Measurements from ENCODE around the gene DPYSL4.

Gene DPYSL4

DNA sequence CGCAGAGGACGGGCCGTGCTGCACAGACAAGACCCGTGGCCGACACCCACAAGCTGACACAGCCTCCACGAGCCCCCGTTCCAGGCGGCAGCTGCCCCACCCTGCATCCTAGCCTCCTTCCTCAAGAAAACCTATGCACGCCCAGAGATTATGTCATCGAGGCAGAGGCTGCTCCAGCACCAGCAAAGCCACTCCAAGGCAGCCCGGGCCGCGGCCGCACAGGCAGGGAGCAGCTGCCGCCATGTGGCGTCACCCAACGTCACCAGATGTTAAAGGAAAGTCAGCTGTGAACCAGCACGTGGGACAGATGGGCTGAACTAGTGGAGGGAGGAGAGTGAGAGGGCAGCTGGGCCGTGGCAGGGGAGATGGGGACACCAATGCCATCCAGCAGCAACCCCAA lies 61.2 kb downstream of the DPYSL4 start:
- no peak for DNase-seq

- DNase-seq = peak; percentile 38
Observed at GRCh38 chr10:132248455-132249225, 61.9 kb downstream of the DPYSL4 start.

DNA sequence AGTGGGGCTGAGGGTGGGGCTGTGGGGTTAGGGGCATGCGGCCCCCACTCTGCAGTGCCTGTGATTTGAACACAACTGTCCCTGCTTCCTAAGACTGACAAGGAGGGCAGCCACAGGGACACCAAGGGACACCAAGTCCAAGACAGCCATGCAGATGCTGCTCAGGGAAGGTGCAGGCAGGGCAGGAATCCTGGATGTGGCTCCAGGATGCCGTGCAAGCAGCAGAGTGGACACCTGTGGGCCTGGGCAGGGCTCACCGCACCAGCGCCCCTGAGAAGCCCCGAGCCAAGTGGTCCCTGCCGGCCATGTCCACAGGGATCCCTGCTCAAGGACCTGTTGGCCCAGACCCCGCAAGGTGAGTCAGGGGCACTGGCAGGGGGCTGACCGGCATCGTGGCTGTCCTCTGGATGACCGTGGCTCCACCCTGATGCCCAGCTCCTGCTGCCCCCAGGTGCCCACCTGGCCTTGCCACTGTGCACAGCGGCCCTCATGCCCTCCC lies 62.5 kb downstream of the DPYSL4 start:
- DNase-seq = no peak

DNA sequence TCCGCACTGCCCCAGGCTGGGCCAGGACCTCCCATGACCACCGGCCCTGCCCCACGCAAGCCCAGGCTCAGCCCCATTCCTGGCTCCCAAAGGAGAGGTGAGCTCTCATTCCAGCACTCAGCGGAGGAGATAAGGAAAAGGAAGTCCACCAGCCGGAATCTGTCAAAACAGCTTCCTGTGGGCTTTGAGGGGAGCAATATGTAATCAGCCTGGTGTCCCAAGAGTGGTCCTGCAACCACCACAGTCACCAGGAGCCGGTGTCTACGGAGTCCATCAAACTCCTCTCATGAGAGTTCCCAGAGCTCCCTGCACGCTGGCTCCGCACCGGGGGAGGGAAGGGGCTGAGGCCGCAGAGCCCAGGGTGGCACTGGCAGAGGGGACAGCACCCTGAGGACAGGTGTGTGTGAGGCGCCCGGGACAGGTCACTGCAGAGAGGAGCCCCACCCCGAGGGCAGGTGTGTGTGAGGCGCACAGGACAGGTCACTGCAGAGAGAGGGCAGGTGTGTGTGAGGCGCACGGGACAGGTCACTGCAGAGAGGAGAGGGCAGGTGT lies 63.2 kb downstream of the DPYSL4 start:
- no peak for DNase-seq

DNA sequence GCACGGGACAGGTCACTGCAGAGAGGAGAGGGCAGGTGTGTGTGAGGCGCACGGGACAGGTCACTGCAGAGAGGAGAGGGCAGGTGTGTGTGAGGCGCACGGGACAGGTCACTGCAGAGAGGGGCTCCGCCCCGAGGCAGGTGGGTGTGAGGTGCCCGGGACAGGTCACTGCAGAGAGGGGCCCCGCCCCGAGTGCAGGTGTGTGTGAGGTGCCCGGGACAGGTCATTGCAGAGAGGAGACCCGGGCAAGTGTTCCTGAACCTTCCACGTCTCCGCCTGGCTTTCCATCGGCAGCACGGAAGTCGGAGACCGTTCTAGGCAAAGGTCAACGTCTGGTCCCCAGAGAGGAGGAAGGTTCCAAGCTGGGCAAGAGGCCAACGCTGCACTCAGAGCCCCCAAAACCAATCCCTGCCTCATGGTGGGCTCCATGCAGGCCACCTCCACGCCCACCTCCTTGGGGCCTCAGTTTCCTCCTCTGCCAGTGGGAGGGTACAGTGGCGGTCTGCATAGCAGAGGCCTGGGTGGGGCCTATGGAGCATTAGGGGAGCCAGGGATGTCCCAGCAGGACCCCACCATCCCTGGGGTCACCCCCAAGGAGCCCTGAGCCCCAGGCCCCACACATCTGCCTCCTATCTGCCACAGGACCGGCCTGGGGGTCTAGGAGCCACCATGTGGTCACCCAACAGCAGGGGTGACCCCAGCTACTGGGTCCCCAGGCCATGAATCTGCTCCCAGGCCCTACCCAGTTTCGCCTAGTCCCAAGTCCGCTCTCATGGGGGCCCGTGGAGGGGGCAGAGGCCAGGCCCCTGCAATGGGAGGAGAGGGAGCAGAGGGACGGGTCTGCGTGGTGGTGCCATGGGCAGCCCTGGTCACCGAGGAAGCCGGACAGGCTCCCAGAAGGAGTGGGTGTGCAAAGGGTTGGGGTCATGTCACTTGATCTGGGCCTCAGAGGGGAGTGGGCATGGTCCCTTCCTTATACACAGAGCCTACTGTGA lies 64.0 kb downstream of the DPYSL4 start:
- no peak for DNase-seq

DNA sequence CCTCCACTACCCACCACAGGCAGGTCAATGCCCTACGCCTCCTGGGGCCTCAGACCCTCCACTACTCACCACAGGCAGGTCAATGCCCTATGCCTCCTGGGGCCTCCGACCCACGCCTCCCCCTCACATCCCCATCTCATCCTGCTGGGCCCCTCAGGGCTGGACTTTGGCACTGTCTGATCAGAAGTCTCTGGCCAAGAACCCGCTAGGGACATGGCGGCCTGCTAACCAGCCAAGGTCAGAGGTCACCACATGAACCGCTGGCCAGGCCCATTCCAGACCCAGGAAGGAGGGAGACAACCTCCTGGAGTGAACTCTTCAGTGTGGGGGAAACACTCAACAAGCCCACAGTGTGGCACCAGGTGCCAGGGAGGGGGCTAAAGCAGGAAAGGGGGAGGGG lies 65.2 kb downstream of the DPYSL4 start:
- DNase-seq = no peak

- no peak for DNase-seq
Observed at GRCh38 chr10:132252412-132252811, 65.7 kb downstream of the DPYSL4 start.

DNA sequence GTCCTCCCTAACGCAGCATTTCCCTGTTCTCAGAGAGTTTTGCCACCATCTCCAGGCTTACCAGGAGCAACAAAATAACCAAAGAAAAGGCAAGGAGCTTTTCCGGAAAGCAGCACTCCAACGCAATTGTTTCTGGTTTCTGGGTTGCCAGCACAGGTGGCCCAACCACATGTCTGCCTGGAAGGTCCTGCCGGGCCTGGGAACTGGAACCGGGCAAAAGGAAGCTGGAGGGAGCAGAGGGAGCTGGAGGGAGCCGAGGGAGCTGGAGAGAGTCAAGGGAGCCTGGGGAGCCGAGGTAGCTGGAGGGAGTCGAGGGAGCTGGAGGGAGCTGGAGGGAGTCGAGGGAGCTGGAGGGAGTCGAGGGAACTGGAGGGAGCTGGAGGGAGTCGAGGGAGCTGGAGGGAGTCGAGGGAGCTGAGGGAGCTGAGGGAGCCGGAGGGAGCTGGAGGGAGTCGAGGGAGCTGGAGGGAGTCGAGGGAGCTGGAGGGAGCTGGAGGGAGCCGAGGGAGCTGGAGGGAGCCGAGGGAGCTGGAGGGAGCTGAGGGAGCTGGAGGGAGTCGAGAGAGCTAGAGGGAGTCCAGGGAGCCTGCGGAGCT lies 66.4 kb downstream of the DPYSL4 start:
- no peak for DNase-seq

DNA sequence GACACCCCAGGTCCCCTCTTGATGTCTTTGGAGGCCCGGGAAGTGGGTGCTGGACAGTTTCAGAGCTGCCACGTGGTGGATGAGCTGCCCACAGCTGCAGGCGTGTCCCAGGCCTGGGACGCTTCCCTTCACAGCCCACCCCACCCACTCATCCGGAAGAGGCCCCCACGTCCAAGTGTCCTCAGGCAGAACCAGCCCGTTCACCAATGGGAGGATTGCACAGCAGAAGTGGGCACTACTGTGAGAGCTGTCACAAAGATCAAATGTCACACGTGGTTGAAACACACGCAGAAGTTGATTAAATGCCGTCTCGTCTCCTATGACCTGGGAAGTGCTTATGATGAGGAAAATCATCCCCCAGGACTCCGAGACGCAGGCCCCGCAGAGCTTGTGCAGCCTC lies 68.1 kb downstream of the DPYSL4 start:
- no peak for DNase-seq

All from DMS153 (cell line).